CD4-positive, alpha-beta memory T cell (primary cell): ENCODE measurements around the gene LCP2. TPM values are rescaled to one million over a fixed set of nuclear protein-coding genes. Genes with fewer than 3 reads are reported as not detected.

Experiments
- CTCF ChIA-PET: fragments of 350-600 bp; sonication (Branson Sonifier 250); formaldehyde crosslinking; loops from one replicate; lab custom pipeline; 2021; ENCODE audit warnings: inconsistent platforms; ENCODE audit not compliant: partially characterized antibody; lab: Charles Lee
- POLR2A ChIA-PET: fragments of 350-600 bp; sonication (Branson Sonifier 250); formaldehyde crosslinking; loops from one replicate; lab custom pipeline; 2021; ENCODE audit not compliant: partially characterized antibody; lab: Charles Lee
- DNase-seq, 5 donors: peaks; one replicate each; pipeline versions ENCODE4 v3.0.0 to v3.0.0-alpha.2; 2020 to 2022; ENCODE audit warnings: mixed read lengths in 1 of 5
- H3K27ac ChIP-seq: one replicate; pipeline ENCODE4 v1.7.0; 2013; ENCODE audit warnings: low read depth, low read length
- H3K27me3 ChIP-seq: 2 replicates; pipeline ENCODE4 v1.7.0; 2013; ENCODE audit warnings: mild to moderate bottlenecking, low read length, moderate library complexity; ENCODE audit not compliant: insufficient read depth
- H3K36me3 ChIP-seq: 2 replicates; pipeline ENCODE4 v1.7.0; 2013; ENCODE audit warnings: mild to moderate bottlenecking, low read length, moderate library complexity; ENCODE audit not compliant: insufficient read depth
- H3K4me1 ChIP-seq: 2 replicates; pipeline ENCODE4 v1.7.0; 2013; ENCODE audit warnings: mild to moderate bottlenecking, low read length, moderate library complexity; ENCODE audit not compliant: insufficient read depth
- H3K4me3 ChIP-seq, 2 donors: one replicate each; pipeline ENCODE4 v1.7.0; 2013; ENCODE audit warnings: low read length in 2 of 2, mild to moderate bottlenecking in 1 of 2
- H3K9me3 ChIP-seq, 2 donors: one replicate each; pipeline ENCODE4 v1.7.0; 2013; ENCODE audit warnings: low read length in 2 of 2, control low read depth in 1 of 2; ENCODE audit not compliant: control insufficient read depth in 1 of 2
- H3K27ac Mint-ChIP-seq, 7 donors: one replicate each; pipeline ENCODE4 v1.8.0; 2020 to 2021; ENCODE audit warnings: mixed read lengths in 7 of 7, mild to moderate bottlenecking in 6 of 7, inconsistent platforms in 3 of 7, moderate library complexity in 3 of 7
- H3K27me3 Mint-ChIP-seq, 2 donors: one replicate each; pipeline ENCODE4 v1.8.0; 2020 to 2021; ENCODE audit warnings: mixed read lengths in 2 of 2
- H3K36me3 Mint-ChIP-seq, 2 donors: one replicate each; pipeline ENCODE4 v1.8.0; 2020 to 2021; ENCODE audit warnings: mixed read lengths in 2 of 2, inconsistent platforms in 1 of 2, mild to moderate bottlenecking in 1 of 2
- H3K4me1 Mint-ChIP-seq, 4 donors: one replicate each; pipeline ENCODE4 v1.8.0; 2020 to 2021; ENCODE audit warnings: mixed read lengths in 4 of 4, mild to moderate bottlenecking in 1 of 4
- H3K4me3 Mint-ChIP-seq, 8 donors: one replicate each; pipeline ENCODE4 v1.8.0; 2020 to 2021; ENCODE audit warnings: mixed read lengths in 8 of 8, mild to moderate bottlenecking in 7 of 8, moderate library complexity in 6 of 8, inconsistent platforms in 3 of 8
- H3K9me3 Mint-ChIP-seq, 8 donors: one replicate each; pipeline ENCODE4 v1.8.0; 2020 to 2021; ENCODE audit warnings: mixed read lengths in 8 of 8, mild to moderate bottlenecking in 5 of 8, inconsistent platforms in 3 of 8, moderate library complexity in 1 of 8
- intact Hi-C: fragments of 100-400 bp; cut with micrococcal nuclease; formaldehyde crosslinking; loops from one replicate; pipeline ENCODE4 v1.15.1; 2023
- polyA plus RNA-seq, 2 donors: library from polyadenylated mRNA; unstranded; fragments of 300-500 nt; fragmentation: Illumina TruSeq; gene quantifications; one replicate each; pipeline ENCODE4 v1.2.3, GENCODE V29; 2021
- total RNA-seq, 2 experiments: library from RNA; stranded (reverse); gene quantifications; one replicate each; pipeline ENCODE4 v1.2.3, GENCODE V29; 2021

LCP2 gene
- total and polyA plus RNA-seq, 4 experiments from 2014 or later, result 117 to 318 (median 275) TPM

GRCh38 chr5:170289121-170289520, 8.5 kb downstream of the LCP2 start:
- Histone ChIP-seq H3K27ac (peak overlapping the region; percentile 90), H3K36me3 (peaks cover 80% of the 10 kb centered on the region), H3K27me3 (no peaks in the 10 kb centered on the region), H3K4me1 (peaks cover 99% of the 10 kb centered on the region), H3K4me3 (no peak overlapping the region), H3K9me3 (no peaks in the 10 kb centered on the region)
- no peak for DNase-seq
- Mint-ChIP-seq H3K4me3 (peak overlapping the region; percentile 45 to 99 (median 74)), H3K9me3 (no peaks in the 10 kb centered on the region), H3K27ac (peak overlapping the region; percentile 87 to 100 (median 96)), H3K27me3 (no peaks in the 10 kb centered on the region), H3K4me1 (peaks cover 89 to 100% (median 96%) of the 10 kb centered on the region in 4 donors), H3K36me3 (peaks cover 94 to 99% of the 10 kb centered on the region in 2 donors)
- POLR2A ChIA-PET, result interaction anchor here (0.6 to 32.1 kb wide), 7 partner anchors 8 to 60 kb away, joined by 3 to 1265 read pairs (median 18); partner anchors contain the start of gene LCP2
- intact Hi-C loops, result no loop called here
- CTCF ChIA-PET, result interaction anchor here (1.6 to 19.2 kb wide), 6 partner anchors 9 to 50 kb away, joined by 4 to 384 read pairs (median 14); partner anchors contain the start of gene LCP2

DNA sequence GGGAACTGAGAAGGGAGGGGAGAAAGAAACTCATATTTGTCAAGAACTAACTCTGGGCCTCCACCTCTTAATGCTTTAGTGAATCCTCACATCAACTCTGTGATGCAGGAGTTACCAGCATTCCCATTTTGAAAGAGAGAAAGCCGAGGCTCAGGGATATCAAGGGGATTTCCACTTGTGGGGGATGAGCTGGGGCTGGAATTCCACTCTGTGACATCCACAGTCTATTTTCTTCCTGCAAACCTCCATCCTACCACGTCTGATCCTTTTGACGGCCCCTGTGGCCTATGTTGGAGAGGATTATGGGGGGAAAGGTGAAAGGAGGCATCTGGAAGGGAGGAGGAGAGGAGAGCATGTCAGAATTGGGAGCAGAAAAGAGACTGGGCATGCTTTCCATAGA, 9.0 kb downstream of the LCP2 start:
- peaks cover 92 to 99% of the 10 kb centered on the region in 2 donors for H3K36me3 Mint-ChIP-seq
- no peaks in the 10 kb centered on the region for H3K9me3 Mint-ChIP-seq
- POLR2A ChIA-PET, result interaction anchor here (1.1 to 32.1 kb wide), 5 partner anchors 9 to 42 kb away, joined by 4 to 1265 read pairs (median 664); partner anchors contain the start of gene LCP2
- Histone ChIP-seq H3K36me3 (peaks cover 81% of the 10 kb centered on the region), H3K4me1 (peaks cover 99% of the 10 kb centered on the region), H3K9me3 (no peaks in the 10 kb centered on the region), H3K4me3 (peak overlapping the region in 1 of 2 donors; percentile 12), H3K27ac (peak overlapping the region; percentile 90), H3K27me3 (no peaks in the 10 kb centered on the region)
- H3K27ac Mint-ChIP-seq, result peak overlapping the region; percentile 87 to 100 (median 96)
- CTCF ChIA-PET, result interaction anchor here (1.5 to 19.2 kb wide), 7 partner anchors 9 to 51 kb away, joined by 3 to 384 read pairs (median 8); partner anchors contain the start of gene LCP2
- H3K4me3 Mint-ChIP-seq, result peak overlapping the region; percentile 6 to 99 (median 72)
- H3K4me1 Mint-ChIP-seq, result peaks cover 91 to 100% (median 96%) of the 10 kb centered on the region in 4 donors
- DNase-seq, result no peak
- H3K27me3 Mint-ChIP-seq, result no peaks in the 10 kb centered on the region
- intact Hi-C loops, result loop anchor here (1.0 kb wide), 1 partner anchor 9 kb away; the partner anchor contains the start of gene LCP2

- Histone ChIP-seq H3K27ac (peak overlapping the region; percentile 90), H3K27me3 (no peaks in the 10 kb centered on the region), H3K36me3 (peaks cover 83% of the 10 kb centered on the region), H3K4me1 (peaks cover 99% of the 10 kb centered on the region), H3K4me3 (peak overlapping the region in 1 of 2 donors; percentile 12), H3K9me3 (no peaks in the 10 kb centered on the region)
- POLR2A ChIA-PET, result interaction anchor here (1.1 to 32.1 kb wide), 5 partner anchors 8 to 42 kb away, joined by 4 to 1265 read pairs (median 664); partner anchors contain the start of gene LCP2
- Mint-ChIP-seq H3K4me3 (peak overlapping the region in 7 of 8 donors; percentile 9 to 99 (median 68)), H3K4me1 (peaks cover 91 to 100% (median 96%) of the 10 kb centered on the region in 4 donors), H3K36me3 (peaks cover 92 to 99% of the 10 kb centered on the region in 2 donors), H3K9me3 (no peaks in the 10 kb centered on the region), H3K27ac (peak overlapping the region; percentile 87 to 100 (median 96)), H3K27me3 (no peaks in the 10 kb centered on the region)
- no peak for DNase-seq
- intact Hi-C loops, result loop anchor here (1.0 kb wide), 1 partner anchor 9 kb away; the partner anchor contains the start of gene LCP2
- CTCF ChIA-PET, result interaction anchor here (1.5 to 19.2 kb wide), 8 partner anchors 10 to 51 kb away, joined by 3 to 384 read pairs (median 13); partner anchors contain the start of gene LCP2
Observed at GRCh38 chr5:170288151-170288550, 9.4 kb downstream of the LCP2 start.

DNA sequence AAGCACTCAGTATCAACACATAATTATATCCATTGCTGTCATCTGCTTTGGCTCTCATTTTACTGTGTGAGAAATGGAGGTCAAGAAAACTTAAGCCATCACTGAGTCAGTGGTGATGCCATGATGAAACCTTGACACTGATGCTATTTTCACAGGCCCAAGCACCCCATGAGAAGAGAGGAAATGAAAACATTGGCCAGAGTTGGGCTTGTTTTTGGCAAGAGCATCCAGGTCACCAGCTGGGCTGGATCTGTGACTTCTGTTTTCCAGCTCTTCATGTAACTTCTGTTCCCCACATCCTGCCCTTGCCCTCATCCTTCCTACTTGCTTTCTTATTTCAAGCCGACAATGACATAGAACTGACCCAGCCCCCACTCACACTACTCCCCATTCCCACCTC, 10.0 kb downstream of the LCP2 start:
- H3K9me3 Mint-ChIP-seq, result no peaks in the 10 kb centered on the region
- intact Hi-C loops, result loop anchor here (1.0 kb wide), 1 partner anchor 8 kb away; no protein-coding TSS in a partner anchor
- POLR2A ChIA-PET, result interaction anchor here (0.9 to 32.1 kb wide), 6 partner anchors 8 to 52 kb away, joined by 3 to 1265 read pairs (median 341); partner anchors contain the start of gene LCP2
- peaks cover 89 to 99% of the 10 kb centered on the region in 2 donors for H3K36me3 Mint-ChIP-seq
- H3K4me3 ChIP-seq, result no peak overlapping the region
- peak overlapping the region; percentile 80 to 100 (median 90) for H3K27ac Mint-ChIP-seq
- no peak for DNase-seq
- H3K27me3 ChIP-seq, result no peaks in the 10 kb centered on the region
- peak overlapping the region in 7 of 8 donors; percentile 22 to 99 (median 73) for H3K4me3 Mint-ChIP-seq
- no peaks in the 10 kb centered on the region for H3K9me3 ChIP-seq
- CTCF ChIA-PET, result interaction anchor here (1.4 to 19.2 kb wide), 7 partner anchors 10 to 51 kb away, joined by 3 to 384 read pairs (median 18); partner anchors contain the start of gene LCP2
- H3K4me1 ChIP-seq, result peaks cover 99% of the 10 kb centered on the region
- peak overlapping the region; percentile 49 for H3K27ac ChIP-seq
- peaks cover 91 to 100% (median 96%) of the 10 kb centered on the region in 4 donors for H3K4me1 Mint-ChIP-seq
- no peaks in the 10 kb centered on the region for H3K27me3 Mint-ChIP-seq
- peaks cover 83% of the 10 kb centered on the region for H3K36me3 ChIP-seq

- ChIA-PET POLR2A (interaction anchor here (3.8 to 32.1 kb wide), 4 partner anchors 7 to 44 kb away, joined by 18 to 1265 read pairs (median 964); partner anchors contain the start of gene LCP2), CTCF (interaction anchor here (1.0 to 19.2 kb wide), 6 partner anchors 9 to 52 kb away, joined by 4 to 384 read pairs (median 20); partner anchors contain the start of gene LCP2)
- peaks cover 76% of the 10 kb centered on the region for H3K36me3 ChIP-seq
- peak overlapping the region; percentile 49 for H3K27ac ChIP-seq
- DNase-seq, result no peak
- H3K4me1 Mint-ChIP-seq, result peaks cover 90 to 100% (median 96%) of the 10 kb centered on the region in 4 donors
- H3K27me3 ChIP-seq, result no peaks in the 10 kb centered on the region
- no peak overlapping the region for H3K4me3 ChIP-seq
- peak overlapping the region; percentile 86 to 100 (median 92) for H3K27ac Mint-ChIP-seq
- no peaks in the 10 kb centered on the region for H3K27me3 Mint-ChIP-seq
- intact Hi-C loops, result no loop called here
- peaks cover 85 to 99% of the 10 kb centered on the region in 2 donors for H3K36me3 Mint-ChIP-seq
- peaks cover 99% of the 10 kb centered on the region for H3K4me1 ChIP-seq
- peak overlapping the region in 4 of 8 donors; percentile 66 to 83 (median 70) for H3K4me3 Mint-ChIP-seq
- H3K9me3 ChIP-seq, result no peaks in the 10 kb centered on the region
- no peaks in the 10 kb centered on the region for H3K9me3 Mint-ChIP-seq
Observed at GRCh38 chr5:170286386-170286925, 11.1 kb downstream of the LCP2 start.

DNA sequence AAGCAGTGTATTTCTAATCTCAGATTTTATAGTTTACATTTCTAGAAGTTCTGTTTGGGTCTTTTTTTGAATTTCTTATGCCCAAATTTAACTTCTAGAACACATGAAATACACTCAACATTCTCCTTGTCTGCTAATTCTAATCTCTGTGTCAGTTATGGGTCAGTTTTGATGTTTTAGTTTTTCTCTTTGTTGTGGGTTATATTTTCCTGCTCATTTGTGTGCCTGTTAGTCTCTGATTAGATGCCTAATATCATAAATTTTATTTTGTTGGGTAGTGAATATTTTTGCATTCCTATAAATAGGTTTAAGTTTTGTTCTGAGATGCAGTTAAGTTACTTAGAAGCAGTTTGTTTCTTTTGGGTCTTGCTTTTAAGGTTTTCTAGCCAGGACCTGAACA, 12.4 kb downstream of the LCP2 start:
- Histone ChIP-seq H3K4me3 (no peak overlapping the region), H3K9me3 (no peaks in the 10 kb centered on the region), H3K27ac (peak overlapping the region; percentile 49), H3K27me3 (no peaks in the 10 kb centered on the region), H3K36me3 (peaks cover 65% of the 10 kb centered on the region), H3K4me1 (peaks cover 99% of the 10 kb centered on the region)
- CTCF ChIA-PET, result interaction anchor here (0.6 to 19.2 kb wide), 4 partner anchors 8 to 54 kb away, joined by 3 to 384 read pairs (median 11); no protein-coding TSS in a partner anchor
- POLR2A ChIA-PET, result interaction anchor here (3.8 to 32.1 kb wide), 3 partner anchors 12 to 45 kb away, joined by 18 to 1265 read pairs (median 664); partner anchors contain the start of gene LCP2
- Mint-ChIP-seq H3K4me3 (peak overlapping the region in 7 of 8 donors; percentile 25 to 83 (median 66)), H3K9me3 (no peaks in the 10 kb centered on the region), H3K27me3 (no peaks in the 10 kb centered on the region), H3K36me3 (peaks cover 76 to 94% of the 10 kb centered on the region in 2 donors), H3K4me1 (peaks cover 87 to 100% (median 94%) of the 10 kb centered on the region in 4 donors), H3K27ac (peak overlapping the region; percentile 83 to 100 (median 92))
- intact Hi-C loops, result no loop called here
- DNase-seq, result no peak
